ENCODE data around the gene TCFL5. TPM values are rescaled to one million over a fixed set of nuclear protein-coding genes. Genes with fewer than 3 reads are reported as not detected.

TCFL5 gene
- total RNA-seq, 1 donor from 2014 or later, result 6.1 TPM

GRCh38 chr20:62838128-62838891 is 23.3 kb downstream of the TCFL5 start:
- FAIRE-seq, result no peak
- no peak for DNase-seq (ENCODE audit: low spot score in 2 of 2)

GRCh38 chr20:62837790-62838127 is 23.9 kb downstream of the TCFL5 start:
- FAIRE-seq, result no peak
- DNase-seq (ENCODE audit: low spot score in 2 of 2), result no peak

- DNase-seq (ENCODE audit: low spot score in 2 of 2), result no peak
- no peak for FAIRE-seq
These were observed 24.6 kb downstream of the TCFL5 start for GRCh38 chr20:62836967-62837490.

- FAIRE-seq (no peak), DNase-seq (ENCODE audit: low spot score in 2 of 2) (no peak)
These were observed 25.4 kb downstream of the TCFL5 start for GRCh38 chr20:62835931-62836861.

GRCh38 chr20:62834967-62835730 is 26.5 kb downstream of the TCFL5 start:
- FAIRE-seq (no peak), DNase-seq (ENCODE audit: low spot score in 2 of 2) (no peak)

GRCh38 chr20:62832951-62833391 is 28.7 kb downstream of the TCFL5 start:
- DNase-seq (ENCODE audit: low spot score in 2 of 2), result no peak
- no peak for FAIRE-seq

- DNase-seq (ENCODE audit: low spot score in 2 of 2) (no peak), FAIRE-seq (no peak)
These were observed 29.3 kb downstream of the TCFL5 start for GRCh38 chr20:62832212-62832922.

- FAIRE-seq (no peak), DNase-seq (ENCODE audit: low spot score in 2 of 2) (no peak)
These were observed 29.8 kb downstream of the TCFL5 start for GRCh38 chr20:62831854-62832211.

- FAIRE-seq, result no peak
- DNase-seq (ENCODE audit: low spot score in 2 of 2), result no peak
These were observed 30.2 kb downstream of the TCFL5 start for GRCh38 chr20:62831361-62831788.

- DNase-seq (ENCODE audit: low spot score in 2 of 2) (no peak), FAIRE-seq (no peak)
These were observed 30.8 kb downstream of the TCFL5 start for GRCh38 chr20:62830821-62831220.

GRCh38 chr20:62830251-62830650 is 31.4 kb downstream of the TCFL5 start:
- no peak for FAIRE-seq

GRCh38 chr20:62829231-62830230 is 32.1 kb downstream of the TCFL5 start:
- FAIRE-seq, result no peak
- DNase-seq (ENCODE audit: low spot score in 2 of 2), result no peak

More at GRCh38 chr20:62830251-62830650, 31.4 kb downstream of the TCFL5 start:
- no peak for DNase-seq (ENCODE audit: low spot score in 2 of 2)

GRCh38 chr20:62828511-62829230 is 33.0 kb downstream of the TCFL5 start:
- no peak for FAIRE-seq
- no peak for DNase-seq (ENCODE audit: low spot score in 2 of 2)

- FAIRE-seq (no peak), DNase-seq (ENCODE audit: low spot score in 2 of 2) (no peak)
These were observed 33.6 kb downstream of the TCFL5 start for GRCh38 chr20:62828051-62828450.

- DNase-seq (ENCODE audit: low spot score in 2 of 2), result no peak
- no peak for FAIRE-seq
These were observed 34.1 kb downstream of the TCFL5 start for GRCh38 chr20:62827311-62828038.

- DNase-seq (ENCODE audit: low spot score in 2 of 2) (no peak), FAIRE-seq (no peak)
These were observed 34.8 kb downstream of the TCFL5 start for GRCh38 chr20:62826646-62827310.
